ENCODE results near the gene TRABD2A. TPM values are rescaled to one million over a fixed set of nuclear protein-coding genes. Genes with fewer than 3 reads are reported as not detected.
"Not testable (repeated sequence)": the region's sequence is repeated elsewhere in the genome, so short reads cannot be mapped to it uniquely, and the experiment has no call there.

The TRABD2A gene
- total RNA-seq, 1 experiment from 2014 or later: 1.7 TPM

DNA sequence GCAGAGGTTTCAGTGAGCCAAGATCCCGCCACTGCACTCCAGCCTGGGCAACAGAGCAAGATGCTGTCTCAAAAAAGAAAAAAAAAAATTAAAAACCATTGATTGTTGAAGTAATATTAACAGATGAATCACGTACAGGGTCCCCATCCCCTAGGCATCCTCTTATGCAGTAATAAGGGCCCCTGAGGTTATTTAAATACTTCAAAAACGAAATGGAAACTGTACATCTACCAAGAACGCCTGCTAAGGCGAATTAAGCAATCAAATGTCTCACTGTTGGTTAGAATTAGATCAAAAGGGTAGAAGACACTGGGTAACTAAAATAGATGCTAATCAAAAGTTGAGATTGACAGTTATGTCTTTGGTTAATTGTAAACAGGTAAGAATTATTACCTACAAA is 7.5 kb downstream of the TRABD2A start:
- TF ChIP-seq, protein P1, sequence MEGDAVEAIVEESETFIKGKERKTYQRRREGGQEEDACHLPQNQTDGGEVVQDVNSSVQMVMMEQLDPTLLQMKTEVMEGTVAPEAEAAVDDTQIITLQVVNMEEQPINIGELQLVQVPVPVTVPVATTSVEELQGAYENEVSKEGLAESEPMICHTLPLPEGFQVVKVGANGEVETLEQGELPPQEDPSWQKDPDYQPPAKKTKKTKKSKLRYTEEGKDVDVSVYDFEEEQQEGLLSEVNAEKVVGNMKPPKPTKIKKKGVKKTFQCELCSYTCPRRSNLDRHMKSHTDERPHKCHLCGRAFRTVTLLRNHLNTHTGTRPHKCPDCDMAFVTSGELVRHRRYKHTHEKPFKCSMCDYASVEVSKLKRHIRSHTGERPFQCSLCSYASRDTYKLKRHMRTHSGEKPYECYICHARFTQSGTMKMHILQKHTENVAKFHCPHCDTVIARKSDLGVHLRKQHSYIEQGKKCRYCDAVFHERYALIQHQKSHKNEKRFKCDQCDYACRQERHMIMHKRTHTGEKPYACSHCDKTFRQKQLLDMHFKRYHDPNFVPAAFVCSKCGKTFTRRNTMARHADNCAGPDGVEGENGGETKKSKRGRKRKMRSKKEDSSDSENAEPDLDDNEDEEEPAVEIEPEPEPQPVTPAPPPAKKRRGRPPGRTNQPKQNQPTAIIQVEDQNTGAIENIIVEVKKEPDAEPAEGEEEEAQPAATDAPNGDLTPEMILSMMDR (conservative IDR thresholded peaks at IDR 0.05): no peak
- Histone ChIP-seq H3K4me1 (ENCODE audit: insufficient read depth, low read length) (no peaks in the 10 kb centered on the region), H3K79me1 (ENCODE audit: insufficient read depth, low read depth, low read length, poor library complexity, severe bottlenecking) (no peaks in the 10 kb centered on the region), H2AFZ (ENCODE audit: low read length) (no peak overlapping the region), H4K5ac (ENCODE audit: insufficient read length, low read depth, low read length) (no peak overlapping the region), H4K20me1 (ENCODE audit: control insufficient read depth, insufficient read depth, insufficient read length) (no peaks in the 10 kb centered on the region), H3T11ph (ENCODE audit: low read length) (no peak overlapping the region), H3K79me2 (ENCODE audit: insufficient read depth, low read length) (no peaks in the 10 kb centered on the region), H3K9me3 (ENCODE audit: control insufficient read depth, low read depth, low read length) (no peaks in the 10 kb centered on the region), H3K4ac (ENCODE audit: low read depth, low read length) (no peak overlapping the region), H4K91ac (ENCODE audit: insufficient read length, low read depth, low read length) (no peak overlapping the region), H3K14ac (ENCODE audit: insufficient read depth, low read length) (no peak overlapping the region), H2BK12ac (ENCODE audit: insufficient read length, low read depth, low read length) (no peak overlapping the region), H3K4me2 (ENCODE audit: insufficient read depth, insufficient read length, low read length) (no peak overlapping the region), H3K27me3 (ENCODE audit: insufficient read depth, low read length) (peaks cover 5% of the 10 kb centered on the region; the same call in 1 of the 2 replicates), H3K27ac (ENCODE audit: insufficient read length, low read depth, low read length) (no peak overlapping the region), H3K23ac (ENCODE audit: insufficient read length, low read depth, low read length) (no peak overlapping the region), H2BK5ac (ENCODE audit: insufficient read length, low read length) (no peak overlapping the region), H4K8ac (replicated peaks; ENCODE audit: insufficient read length, low read depth, low read length) (no peak overlapping the region), H2AK5ac (ENCODE audit: insufficient read length, low read length) (no peak overlapping the region), H3K23me2 (ENCODE audit: insufficient read length, low read depth, low read length, poor library complexity, severe bottlenecking) (no peaks in the 10 kb centered on the region), H3K18ac (ENCODE audit: insufficient read length, low read depth, low read length) (no peak overlapping the region), H2BK120ac (ENCODE audit: low read depth, low read length, poor library complexity, severe bottlenecking) (no peak overlapping the region), H3K9ac (ENCODE audit: extremely low read depth, insufficient read length, low read length) (no peak overlapping the region), H2BK20ac (ENCODE audit: low read depth, low read length, poor library complexity, severe bottlenecking) (no peak overlapping the region), H2BK15ac (ENCODE audit: low read depth, low read length) (no peak overlapping the region), H3K56ac (ENCODE audit: insufficient read length, low read depth, low read length) (no peak overlapping the region)
- no peak overlapping the region for H3K27ac Mint-ChIP-seq
- no CpG with 5 or more reads among the region's 5 CpGs for WGBS (ENCODE audit: extremely low coverage, insufficient read length, low lambda C conversion rate)
- peaks cover 77% of the 10 kb centered on the region for H3K27me3 Mint-ChIP-seq (ENCODE audit: low read depth)
- H3K4me3 Mint-ChIP-seq: no peak overlapping the region
- DNase-seq: peak; percentile 1
- H3K36me3 Mint-ChIP-seq (ENCODE audit: insufficient read depth in 1 of 3, low read depth in 3 of 3): no peaks in the 10 kb centered on the region
- H3K9me3 Mint-ChIP-seq: no peaks in the 10 kb centered on the region
- no peaks in the 10 kb centered on the region for H3K4me1 Mint-ChIP-seq

GRCh38 chr2:84872691-84873090 is 8.2 kb downstream of the TRABD2A start:
- H2BK120ac ChIP-seq (ENCODE audit: low read depth, low read length, poor library complexity, severe bottlenecking); H3K4me3 Mint-ChIP-seq; H3K4me1 ChIP-seq (ENCODE audit: insufficient read depth, low read length); H3K18ac ChIP-seq (ENCODE audit: insufficient read length, low read depth, low read length); H3K23me2 ChIP-seq (ENCODE audit: insufficient read length, low read depth, low read length, poor library complexity, severe bottlenecking); H4K91ac ChIP-seq (ENCODE audit: insufficient read length, low read depth, low read length); H3K4ac ChIP-seq (ENCODE audit: low read depth, low read length); H3K56ac ChIP-seq (ENCODE audit: insufficient read length, low read depth, low read length); H4K5ac ChIP-seq (ENCODE audit: insufficient read length, low read depth, low read length); H3K4me1 Mint-ChIP-seq; H3K79me2 ChIP-seq (ENCODE audit: insufficient read depth, low read length); H3K23ac ChIP-seq (ENCODE audit: insufficient read length, low read depth, low read length); H3K14ac ChIP-seq (ENCODE audit: insufficient read depth, low read length); H4K20me1 ChIP-seq (ENCODE audit: control insufficient read depth, insufficient read depth, insufficient read length); H2AK5ac ChIP-seq (ENCODE audit: insufficient read length, low read length); H3K9me3 Mint-ChIP-seq; H3K4me2 ChIP-seq (ENCODE audit: insufficient read depth, insufficient read length, low read length); H2BK15ac ChIP-seq (ENCODE audit: low read depth, low read length); H4K8ac ChIP-seq (replicated peaks; ENCODE audit: insufficient read length, low read depth, low read length); H3K9ac ChIP-seq (ENCODE audit: extremely low read depth, insufficient read length, low read length); H2BK12ac ChIP-seq (ENCODE audit: insufficient read length, low read depth, low read length); H3K9me3 ChIP-seq (ENCODE audit: control insufficient read depth, low read depth, low read length); H2BK5ac ChIP-seq (ENCODE audit: insufficient read length, low read length); H3K27ac Mint-ChIP-seq; H2AFZ ChIP-seq (ENCODE audit: low read length); H3T11ph ChIP-seq (ENCODE audit: low read length); H3K27me3 ChIP-seq (ENCODE audit: insufficient read depth, low read length); H3K36me3 Mint-ChIP-seq (ENCODE audit: insufficient read depth in 1 of 3, low read depth in 3 of 3); H3K27ac ChIP-seq (ENCODE audit: insufficient read length, low read depth, low read length); H2BK20ac ChIP-seq (ENCODE audit: low read depth, low read length, poor library complexity, severe bottlenecking); H3K79me1 ChIP-seq (ENCODE audit: insufficient read depth, low read depth, low read length, poor library complexity, severe bottlenecking): not testable (repeated sequence)
- peak; percentile 4 for DNase-seq
- WGBS (ENCODE audit: extremely low coverage, insufficient read length, low lambda C conversion rate): no CpG with 5 or more reads among the region's 9 CpGs
- H3K27me3 Mint-ChIP-seq (ENCODE audit: low read depth): peaks cover 76% of the 10 kb centered on the region
